DOHH2 (cell line): ENCODE measurements around the gene TREM1.

ENCODE experiments used
- H3F3A ChIP-seq: fragments of 200-600 bp; sonication (generic), shearing (Covaris generic); 2 replicates; pipeline ENCODE4 v1.6.0; 2016; ENCODE audit warnings: antibody characterized with exemption, mild to moderate bottlenecking; ENCODE audit not compliant: control insufficient read depth, insufficient read depth
- H3K27ac ChIP-seq: fragments of 200-600 bp; sonication (generic); 2 replicates; pipeline ENCODE4 v1.5.1; 2014; ENCODE audit warnings: low read depth, mild to moderate bottlenecking, low read length, moderate library complexity
- H3K27me3 ChIP-seq: fragments of 200-600 bp; sonication (generic); 2 replicates; pipeline ENCODE4 v1.6.1; 2014; ENCODE audit warnings: mild to moderate bottlenecking, low read length, mixed read lengths; ENCODE audit not compliant: control insufficient read depth
- H3K36me3 ChIP-seq: fragments of 200-600 bp; sonication (generic); 2 replicates; pipeline ENCODE4 v1.6.1; 2014; ENCODE audit warnings: mild to moderate bottlenecking, low read length, moderate library complexity, mixed read lengths; ENCODE audit not compliant: control insufficient read depth
- H3K4me1 ChIP-seq: fragments of 200-600 bp; sonication (generic); 2 replicates; pipeline ENCODE4 v1.6.1; 2014; ENCODE audit warnings: mild to moderate bottlenecking, low read length, mixed read lengths; ENCODE audit not compliant: control insufficient read depth
- H3K4me2 ChIP-seq: fragments of 200-600 bp; sonication (generic); 2 replicates; pipeline ENCODE4 v1.6.0; 2014; ENCODE audit warnings: mild to moderate bottlenecking, low read length, moderate library complexity
- H3K4me3 ChIP-seq: fragments of 200-600 bp; sonication (generic); 2 replicates; pipeline ENCODE4 v1.5.1; 2014; ENCODE audit warnings: mild to moderate bottlenecking, low read length, mixed read lengths
- H3K79me2 ChIP-seq: fragments of 200-600 bp; sonication (generic); 2 replicates; pipeline ENCODE4 v1.6.1; 2014; ENCODE audit warnings: mild to moderate bottlenecking, low read length, mixed read lengths; ENCODE audit not compliant: control insufficient read depth
- H3K9me2 ChIP-seq: fragments of 200-600 bp; sonication (generic); replicated peaks from 2 replicates; pipeline ENCODE4 v1.6.1; 2014; ENCODE audit warnings: mild to moderate bottlenecking, low read length, mixed read lengths; ENCODE audit not compliant: control insufficient read depth
- H3K9me3 ChIP-seq: fragments of 200-600 bp; sonication (generic); 2 replicates; pipeline ENCODE4 v1.6.1; 2014; ENCODE audit warnings: antibody characterized with exemption, low read length, mixed read lengths; ENCODE audit not compliant: control insufficient read depth, insufficient read depth
- H4K20me1 ChIP-seq: fragments of 200-600 bp; sonication (generic); 2 replicates; pipeline ENCODE4 v1.6.0; 2014; ENCODE audit warnings: low read depth, mild to moderate bottlenecking, antibody characterized with exemption, low read length, moderate library complexity; ENCODE audit not compliant: control insufficient read depth, insufficient read depth
- EZH2phosphoT487 ChIP-seq: fragments of 200-600 bp; sonication (generic); IDR thresholded peaks from 2 replicates; pipeline ENCODE4 v1.6.1; 2017; ENCODE audit warnings: borderline replicate concordance, mild to moderate bottlenecking, antibody characterized with exemption, low read length, moderate library complexity, mixed read lengths

The TREM1 gene

DNA sequence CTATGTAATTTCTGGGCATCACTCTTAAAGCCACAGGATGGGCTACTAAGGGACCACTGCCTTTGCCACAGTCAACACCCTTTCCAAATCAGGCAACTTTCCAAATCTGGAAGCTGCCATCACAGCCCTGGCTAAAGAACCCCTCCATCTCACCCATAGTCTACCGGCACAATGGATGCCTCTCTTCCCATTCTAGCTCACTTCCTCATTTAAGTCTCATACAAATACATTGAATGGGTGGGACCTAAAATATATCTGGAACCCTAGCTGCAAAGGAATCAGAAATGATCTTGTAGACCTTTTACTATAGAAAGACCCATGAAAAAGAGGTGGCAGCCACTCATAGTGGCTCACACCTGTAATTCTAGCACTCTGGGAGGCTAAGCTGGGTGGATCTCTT, 61.7 kb downstream of the TREM1 start:
- TF ChIP-seq EZH2phosphoT487 = no peak
- Histone ChIP-seq H3K27ac (no peak overlapping the region), H3K4me1 (no peaks in the 10 kb centered on the region), H3K36me3 (no peaks in the 10 kb centered on the region), H3F3A (no peaks in the 10 kb centered on the region), H4K20me1 (no peaks in the 10 kb centered on the region), H3K27me3 (peaks cover 2% of the 10 kb centered on the region; the same call in 1 of the 2 replicates), H3K4me2 (no peak overlapping the region), H3K9me2 (no peaks in the 10 kb centered on the region), H3K9me3 (no peaks in the 10 kb centered on the region; the same call in 1 of the 2 replicates), H3K79me2 (no peaks in the 10 kb centered on the region), H3K4me3 (no peak overlapping the region)
